ENCODE data around the gene ENKD1.

ENKD1 gene

DNA sequence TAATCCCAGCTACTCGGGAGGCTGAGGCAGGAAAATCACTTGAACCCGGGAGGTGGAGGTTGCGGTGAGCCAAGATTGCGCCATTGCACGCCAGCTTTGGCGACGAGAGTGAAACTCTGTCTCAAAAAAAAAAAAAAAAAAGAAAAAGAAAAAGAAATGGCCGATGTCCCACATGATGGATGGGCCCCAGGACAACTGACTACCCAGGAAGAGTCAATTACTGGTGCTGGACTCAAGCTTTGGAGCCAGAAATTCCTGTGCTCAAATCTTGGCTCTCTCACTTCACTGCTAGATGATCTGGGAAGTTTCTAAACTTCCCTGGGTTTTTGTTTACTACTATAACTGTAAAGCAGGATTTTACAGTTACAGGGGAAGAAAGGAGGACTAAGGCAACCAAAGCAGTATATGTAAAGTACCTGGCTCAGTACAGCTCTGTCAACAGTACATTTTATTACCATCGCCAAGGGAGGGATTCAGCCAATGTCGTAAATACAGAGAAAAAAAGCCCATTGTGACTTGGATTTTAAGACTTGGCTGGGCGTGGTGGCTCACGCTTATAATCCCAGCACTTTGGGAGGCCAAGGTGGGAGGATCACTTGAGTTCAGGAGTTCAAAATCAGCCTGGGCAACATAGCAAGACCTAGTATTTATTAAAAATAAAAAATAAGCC lies 11.9 kb upstream of the ENKD1 start:
- DNase-seq, result no peak

DNA sequence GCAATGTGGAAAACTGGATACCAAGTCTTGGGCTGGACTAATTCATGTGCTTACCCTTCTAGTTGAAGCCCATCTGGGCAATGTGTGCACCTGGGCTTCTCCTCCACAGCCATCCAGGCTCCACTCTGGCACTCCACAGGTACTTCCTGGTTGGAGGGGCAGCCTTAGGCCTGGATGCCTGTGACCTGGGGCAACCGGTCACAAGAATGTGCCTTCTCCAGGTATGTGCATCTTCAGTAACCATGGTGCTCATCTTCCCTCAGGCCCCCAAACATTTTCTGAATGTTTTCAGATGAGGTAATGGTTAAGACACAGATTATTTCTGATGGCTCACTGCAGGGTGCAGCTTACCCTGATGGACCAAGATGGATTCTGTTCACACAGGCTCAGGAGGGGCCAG lies 11.2 kb upstream of the ENKD1 start:
- DNase-seq, result no peak

DNA sequence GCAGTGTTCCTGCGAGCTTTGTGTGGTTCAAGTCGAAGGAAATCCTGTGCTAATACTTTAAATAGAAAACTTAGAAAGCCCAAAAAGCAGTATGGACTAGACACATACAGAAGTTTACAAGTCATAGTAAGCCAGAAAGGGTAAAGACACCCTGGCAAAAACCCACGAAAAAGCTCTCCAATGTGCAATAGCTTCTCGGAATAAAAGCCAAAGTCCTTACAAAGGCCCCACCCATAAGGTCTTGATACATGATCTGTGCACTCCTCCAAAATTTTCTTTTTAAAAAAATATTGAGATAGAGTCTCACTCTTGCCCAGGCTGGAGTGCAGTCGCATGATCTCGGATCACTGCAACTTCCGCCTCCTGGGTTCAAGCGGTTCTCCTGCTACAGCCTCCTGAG lies 10.4 kb upstream of the ENKD1 start:
- no peak for DNase-seq

- DNase-seq, result no peak
Measured at GRCh38 chr16:67676516-67676915, 10.0 kb upstream of the ENKD1 start.

GRCh38 chr16:67675999-67676398 lies 9.4 kb upstream of the ENKD1 start:
- no peak for DNase-seq

DNA sequence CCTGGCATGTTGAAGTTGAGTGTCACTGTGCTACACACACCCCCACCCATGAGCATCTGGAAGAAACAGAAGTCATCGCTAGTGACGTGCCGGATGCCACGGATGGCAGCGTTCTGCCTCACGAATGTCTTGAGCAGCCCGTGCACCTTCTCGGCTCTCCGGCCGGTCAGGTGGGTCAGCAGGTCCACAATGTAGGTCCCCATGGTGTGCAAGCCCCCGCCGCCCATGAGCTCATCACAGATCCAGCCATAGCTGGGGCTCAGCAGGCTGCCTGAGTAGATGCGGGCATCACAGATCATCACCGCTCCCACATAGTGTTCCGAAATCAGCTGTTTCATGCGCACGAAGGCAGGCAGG lies 9.0 kb upstream of the ENKD1 start:
- DNase-seq, result no peak

DNA sequence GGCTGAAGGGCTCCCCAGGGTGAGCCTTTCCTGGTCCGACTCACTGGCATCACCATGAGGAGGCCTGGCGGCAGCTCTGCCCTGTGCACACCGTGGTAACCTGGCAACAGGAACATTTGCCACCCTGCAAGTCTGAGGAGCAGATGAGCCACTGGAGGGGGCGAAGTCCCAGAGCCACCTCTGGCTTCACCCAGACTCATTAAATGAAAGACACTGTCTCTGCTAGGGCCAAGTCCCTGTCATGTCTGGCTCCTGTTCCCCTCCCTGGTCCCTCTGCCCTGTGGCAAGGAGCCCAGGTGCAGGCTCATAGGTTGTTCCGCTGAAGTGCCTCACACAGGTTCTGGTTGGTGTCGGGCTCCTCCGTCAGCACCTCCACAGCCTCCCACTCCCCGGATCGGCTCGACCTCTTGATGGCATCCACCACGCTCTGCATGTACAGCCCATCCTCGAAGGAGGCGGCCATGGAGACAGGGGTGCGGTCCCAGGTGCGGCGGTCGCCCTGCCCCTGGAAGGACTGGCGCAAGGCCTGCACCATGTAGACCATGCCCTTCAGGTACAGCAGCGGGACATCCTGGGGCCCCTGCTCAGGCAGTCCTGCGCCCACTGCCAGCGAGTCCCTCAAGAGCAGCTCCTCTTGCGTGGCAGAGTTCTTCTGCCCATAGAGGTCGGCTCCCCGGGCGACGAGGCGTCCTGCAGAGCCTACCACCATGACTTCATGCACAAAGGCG lies 8.5 kb upstream of the ENKD1 start:
- DNase-seq, result no peak

DNA sequence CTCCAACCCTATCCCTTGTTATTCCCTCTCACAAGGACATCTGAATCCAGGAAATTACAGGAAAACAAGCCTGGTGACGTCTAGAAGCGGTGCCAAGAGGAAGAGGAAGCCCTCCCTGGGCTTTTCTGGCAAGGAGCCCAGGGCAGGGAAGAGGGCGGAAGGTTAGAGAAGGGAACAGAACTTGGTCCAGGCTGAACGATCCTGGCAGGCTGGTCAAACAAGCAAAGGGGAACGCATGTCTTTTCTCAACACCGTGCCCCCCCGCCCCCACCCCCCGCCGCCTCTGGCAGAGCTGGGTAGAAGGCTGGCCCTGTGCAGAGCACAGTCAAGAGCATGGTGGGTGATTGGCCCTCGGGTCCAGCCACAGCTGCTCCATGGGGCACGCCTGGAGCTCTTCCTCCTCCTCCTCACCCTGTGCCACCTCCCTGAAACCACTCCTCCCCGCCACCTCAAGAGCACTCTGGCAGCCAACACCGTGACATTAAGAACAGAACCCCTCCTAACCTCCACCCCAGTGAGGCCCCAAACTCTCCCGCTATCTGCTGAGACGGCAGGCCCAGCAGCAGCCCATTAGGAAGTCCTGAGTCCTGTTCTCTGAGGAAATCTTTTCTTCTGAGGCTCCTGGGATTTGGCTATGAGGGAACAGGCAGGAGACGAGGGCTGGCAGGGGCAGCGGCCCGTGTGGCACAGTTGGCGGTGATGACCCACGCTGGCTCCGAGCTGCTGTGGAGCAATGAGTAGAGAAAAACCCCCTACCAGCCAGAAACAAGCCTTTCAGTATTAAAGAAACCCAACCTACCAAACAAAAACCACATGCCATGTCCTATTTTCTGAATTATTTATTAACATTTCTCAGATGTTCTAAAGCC lies 7.4 kb upstream of the ENKD1 start:
- DNase-seq, result no peak

DNA sequence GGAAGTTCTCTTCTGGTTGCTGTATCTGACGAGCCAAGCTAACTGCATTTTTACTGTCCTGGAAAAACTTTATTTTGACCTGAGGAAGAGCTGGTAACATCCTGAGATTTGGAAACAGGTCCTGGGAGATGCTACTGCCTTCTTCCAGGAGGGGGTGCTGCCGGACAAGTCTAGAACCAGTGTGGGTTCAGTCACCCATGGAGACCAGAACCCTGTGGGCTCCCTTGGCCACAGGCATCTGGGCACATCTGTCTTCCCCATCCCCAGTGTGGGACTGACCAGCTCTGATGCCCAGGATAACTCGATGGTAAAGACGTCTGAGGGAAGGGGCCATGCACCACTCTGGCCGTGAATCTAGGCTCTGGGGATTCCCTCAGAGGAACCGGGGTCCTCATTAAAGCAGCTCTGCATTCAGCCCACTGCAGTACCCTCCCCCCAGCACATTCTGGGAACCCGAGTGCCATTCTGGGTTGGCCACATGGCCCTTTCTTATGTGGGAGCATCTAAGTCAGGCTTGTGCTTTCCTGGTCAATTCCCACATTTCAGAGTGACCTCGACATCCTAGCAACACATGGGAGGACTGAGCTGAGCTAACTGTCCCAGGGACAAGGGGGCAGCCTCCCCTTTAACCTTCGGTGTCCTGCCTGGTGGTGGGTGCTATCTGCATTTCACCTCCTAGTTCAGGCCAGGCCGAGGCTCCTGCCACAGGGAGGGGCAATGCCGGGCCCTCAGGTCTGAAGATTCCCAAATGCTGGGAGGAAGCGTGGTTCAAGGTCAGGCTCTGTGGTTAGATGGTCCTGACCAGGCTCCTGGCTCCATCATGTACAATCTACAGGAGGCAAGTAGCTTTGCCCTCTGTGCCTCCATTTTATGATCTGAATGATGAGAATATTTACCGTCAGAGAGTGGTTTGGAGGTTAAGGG lies 6.5 kb upstream of the ENKD1 start:
- peak; percentile 71 for DNase-seq

- no peak for DNase-seq
Measured at GRCh38 chr16:67672306-67672705, 5.8 kb upstream of the ENKD1 start.

DNA sequence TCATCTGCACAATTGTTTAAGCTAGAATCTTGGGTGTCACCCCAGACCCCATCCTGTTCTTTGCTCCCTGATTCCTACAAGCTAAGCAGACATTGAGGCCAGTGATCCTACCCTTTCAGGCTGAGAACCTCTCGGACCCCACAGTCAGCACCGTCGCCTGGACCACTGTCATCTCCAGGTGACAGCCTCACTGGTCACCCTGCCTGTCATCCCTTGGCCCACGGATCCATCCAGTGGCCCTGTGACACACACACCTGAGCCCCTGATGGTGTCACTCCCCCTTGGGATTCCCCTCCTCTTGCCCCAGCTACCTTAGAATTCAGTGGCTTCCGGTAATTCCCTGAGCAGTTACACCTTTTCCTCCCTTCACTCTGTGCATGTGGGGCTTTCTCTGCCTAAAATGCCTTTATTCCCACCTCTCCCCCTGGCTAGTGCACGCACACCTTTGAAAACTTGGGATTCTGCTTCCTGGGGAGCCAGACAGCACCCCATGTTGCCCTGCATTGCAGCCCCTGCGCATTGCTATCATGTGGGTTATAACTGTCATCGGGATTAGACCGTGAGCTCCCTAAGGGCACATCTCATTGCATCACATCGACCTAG lies 3.0 kb upstream of the ENKD1 start:
- no peak for DNase-seq

DNA sequence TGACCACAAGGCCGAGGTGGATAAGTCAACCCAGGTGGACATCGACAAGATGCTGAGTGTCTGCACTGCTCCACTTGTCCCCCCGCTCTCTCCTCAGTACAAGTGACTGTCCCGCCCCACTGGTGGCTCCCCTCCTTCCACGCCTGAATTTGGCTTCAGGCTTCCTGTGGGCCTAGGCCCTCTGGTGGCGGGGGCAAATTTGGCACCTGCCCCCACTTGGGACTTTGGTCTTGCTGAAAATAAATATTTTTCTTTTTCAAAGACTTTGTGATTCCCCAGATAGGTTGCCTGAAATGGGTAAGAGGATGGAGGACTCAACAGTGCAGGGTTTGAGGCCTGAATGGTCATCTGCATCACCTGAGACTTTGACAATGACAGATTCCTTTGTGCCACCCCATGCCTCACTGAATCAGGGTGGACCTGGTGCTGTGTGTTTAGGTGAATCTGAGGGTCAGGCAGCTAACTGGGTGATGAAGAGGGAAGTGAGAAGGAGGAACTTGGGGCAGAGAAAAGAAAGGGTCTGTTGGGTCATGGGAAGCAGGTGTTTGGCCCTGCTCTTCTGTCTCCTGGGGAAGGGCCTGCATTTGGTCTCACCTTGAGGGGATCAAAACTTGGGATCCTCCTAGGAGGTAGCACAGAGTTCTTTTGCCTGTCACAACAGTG lies 2.1 kb upstream of the ENKD1 start:
- peak; percentile 58 for DNase-seq

GRCh38 chr16:67667817-67668494 lies 1.4 kb upstream of the ENKD1 start:
- DNase-seq, result peak; percentile 91

- no peak for DNase-seq
Measured at GRCh38 chr16:67667453-67667816, 885 bp upstream of the ENKD1 start.

GRCh38 chr16:67666032-67666551 lies 458 bp downstream of the ENKD1 start:
- no peak for DNase-seq

DNA sequence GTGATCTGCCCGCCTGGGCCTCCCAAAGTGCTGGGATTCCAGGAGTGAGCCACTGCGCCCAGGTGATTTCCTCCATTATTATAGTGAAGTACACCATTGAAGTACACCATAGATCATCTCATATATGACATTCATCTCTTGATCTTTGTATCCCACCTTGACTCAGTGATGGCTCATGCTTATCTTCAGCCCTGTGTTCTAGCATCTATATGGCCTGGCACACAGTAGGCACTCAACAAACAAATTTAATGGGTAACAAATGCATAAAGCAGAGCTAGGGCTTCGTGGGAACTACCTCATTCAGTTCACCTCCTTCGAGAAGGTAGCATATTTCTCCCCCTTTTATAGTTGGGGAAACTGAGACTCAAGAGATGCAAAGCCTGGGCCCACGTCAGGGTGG lies 952 bp downstream of the ENKD1 start:
- DNase-seq, result no peak

- DNase-seq, result no peak
Measured at GRCh38 chr16:67664871-67665270, 1.7 kb downstream of the ENKD1 start.

DNA sequence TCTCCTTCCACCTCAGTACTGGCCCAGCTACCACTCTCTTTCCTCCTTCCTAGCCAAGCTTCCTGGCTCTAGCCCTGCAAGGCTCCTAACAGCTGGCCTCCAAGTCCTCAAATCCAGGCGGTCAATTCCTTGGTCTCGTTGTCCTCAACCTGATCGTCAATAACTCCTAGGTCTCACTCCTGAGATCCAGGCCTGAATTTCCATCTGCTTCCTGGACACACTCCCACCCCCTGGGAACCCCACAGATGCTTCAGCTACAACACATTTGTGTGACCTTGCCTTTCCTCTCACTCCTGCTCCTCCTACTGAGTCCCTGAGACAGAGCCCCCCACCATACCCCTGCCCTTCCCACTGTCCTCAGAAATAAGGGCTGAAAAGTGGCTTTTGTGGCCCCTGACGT lies 2.3 kb downstream of the ENKD1 start:
- no peak for DNase-seq

DNA sequence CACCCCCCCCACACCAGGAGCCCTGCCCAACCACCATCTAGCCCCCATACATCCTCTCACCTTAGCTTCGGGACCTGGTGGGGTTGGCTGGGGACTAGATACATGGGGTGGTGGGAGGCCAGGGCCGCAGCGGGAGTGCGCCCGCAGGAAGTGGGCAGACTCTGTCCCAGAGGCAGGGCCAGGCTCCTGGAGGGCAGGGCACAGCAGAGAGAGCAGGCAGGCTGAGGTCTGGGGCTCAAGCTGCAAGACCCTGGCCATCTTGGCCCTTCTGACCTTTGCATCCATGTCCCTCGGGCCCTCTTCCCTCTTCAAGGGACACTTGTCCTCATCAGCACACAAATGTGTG lies 2.7 kb downstream of the ENKD1 start:
- DNase-seq, result no peak

DNA sequence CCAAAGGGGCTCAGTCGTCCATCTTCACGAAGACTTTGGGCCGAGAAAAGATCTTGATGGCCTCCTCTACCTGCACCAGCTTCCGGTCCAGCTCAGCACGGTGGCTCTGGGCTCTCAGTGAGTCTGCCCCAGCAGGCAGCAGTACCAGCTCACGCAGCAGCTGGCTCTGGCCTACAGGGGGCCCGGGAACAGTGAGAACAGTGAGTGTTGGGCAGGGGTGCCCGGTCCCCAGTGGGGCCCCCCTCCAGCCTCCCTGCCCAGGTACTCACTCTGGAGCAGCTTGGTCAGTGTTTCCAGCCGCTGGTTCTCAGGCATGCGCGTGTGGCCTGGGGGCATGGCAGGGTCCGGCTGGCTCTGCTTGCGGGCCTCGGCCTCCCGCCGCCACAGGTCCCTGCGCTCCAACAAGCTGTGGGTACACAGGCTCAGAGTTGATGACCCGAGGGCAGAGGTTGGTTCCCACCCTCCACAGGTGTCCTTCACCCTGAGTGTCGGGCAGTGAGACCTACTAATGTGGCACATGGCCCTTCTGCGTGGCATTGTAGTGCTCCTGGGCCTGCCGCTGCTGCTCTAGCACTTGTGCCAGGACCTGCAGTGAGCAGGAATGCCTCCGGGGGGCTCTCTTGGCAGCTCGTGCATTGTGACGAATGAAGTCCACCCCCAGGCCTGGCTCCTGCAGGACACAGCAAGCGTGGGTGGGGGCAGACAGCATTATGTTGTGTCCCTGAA lies 3.2 kb downstream of the ENKD1 start:
- peak; percentile 72 for DNase-seq

DNA sequence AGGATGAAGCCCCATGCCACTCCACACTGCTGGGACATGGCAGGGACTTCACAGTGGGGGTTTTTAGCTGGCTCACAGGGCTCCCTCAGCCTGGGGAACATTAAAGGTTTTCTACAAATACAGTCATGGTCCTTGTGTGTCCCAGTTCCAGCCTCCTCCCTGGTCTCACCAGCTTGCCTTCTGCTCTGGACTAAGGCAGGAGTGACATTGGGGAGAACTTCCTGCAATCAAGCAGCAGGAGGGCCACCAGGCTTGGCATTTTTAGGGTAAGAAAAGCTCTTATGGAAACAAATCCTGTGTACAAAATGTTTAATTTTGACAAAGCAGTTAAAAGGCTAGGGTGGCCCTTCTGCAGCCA lies 3.9 kb downstream of the ENKD1 start:
- no peak for DNase-seq

Measured in activated CD4-positive, alpha-beta T cell treated with anti-CD3 and anti-CD28 coated beads for 48 hours (primary cell).